ENCODE data around the gene ATAD3A. TPM values are rescaled to one million over a fixed set of nuclear protein-coding genes. Genes with fewer than 3 reads are reported as not detected.
"Not testable (repeated sequence)": the region's sequence is repeated elsewhere in the genome, so short reads cannot be mapped to it uniquely, and the experiment has no call there.

The ATAD3A gene
- total and polyA plus RNA-seq, 9 of the 15 experiments (the other 6 are each of a cell fraction or from before 2014, with no cell fraction given), result 0.10 to 173 (median 36.7) TPM

GRCh38 chr1:1484976-1485750 is 26.8 kb upstream of the ATAD3A start:
- intact Hi-C loops (cut with micrococcal nuclease); H4K20me1 ChIP-seq (replicated peaks; ENCODE audit: control insufficient read depth, insufficient read depth, low read length); H2AFZ ChIP-seq (ENCODE audit: low read depth, low read length); FAIRE-seq; BruUV-seq (replicated peaks); DNase-seq (ENCODE audit: extremely low read depth in 1 of 4, low spot score in 3 of 4); H3K79me2 ChIP-seq (ENCODE audit: control insufficient read depth, insufficient read depth, low read length); in situ Hi-C loops (cut with MboI); H3K4me2 ChIP-seq (ENCODE audit: insufficient read depth, low read length); H3K9ac ChIP-seq (ENCODE audit: insufficient read depth in 1 of 2, low read depth in 2 of 2, low read length in 2 of 2); H3K27me3 ChIP-seq (ENCODE audit: control insufficient read depth in 2 of 2, insufficient read depth in 2 of 2, low read length in 2 of 2); H3K9me3 ChIP-seq (replicated peaks; ENCODE audit: control insufficient read depth, insufficient read depth, low read depth, low read length); H3K4me3 ChIP-seq; H3K27ac ChIP-seq (ENCODE audit: extremely low read depth, low read depth, low read length); H3K4me1 ChIP-seq (replicated peaks in 1 of 2; ENCODE audit: control insufficient read depth in 2 of 2, insufficient read depth in 2 of 2, low read length in 2 of 2); CTCF ChIA-PET (ENCODE audit: low intra/inter-chr PET ratio); H3K9me1 ChIP-seq (ENCODE audit: control insufficient read depth, insufficient read depth, low read length): not testable (repeated sequence)
- TF ChIP-seq RBFOX2 (IDR thresholded peaks at IDR 0.05; ENCODE audit: low read depth, low read length) (peak; percentile 30; the same call in 1 of the 2 replicates), POLR2A (conservative IDR thresholded peaks at IDR 0.05) (0 out of 2 replicates have a peak, but pooled peaks have one; percentile 38), POLR2G (IDR thresholded peaks at IDR 0.05; ENCODE audit: low read depth, low read length) (peak; percentile 32; the same call in 1 of the 2 replicates)
- ATAC-seq, result peak; percentile 14; the same call in 2 of the 3 replicates
- peaks cover 80% of the 10 kb centered on the region for H3K36me3 ChIP-seq (ENCODE audit: control insufficient read depth, insufficient read depth, low read length)
- 97% methylated on average over 23 of the region's 46 CpGs for WGBS (ENCODE audit: insufficient coverage, low coverage, missing lambda C conversion rate)
- POLR2A ChIA-PET, result interaction anchor here (0.5 kb wide), 1 partner anchor 86 kb away, joined by 3 read pairs; no protein-coding TSS in a partner anchor

GRCh38 chr1:1485755-1486317 is 26.1 kb upstream of the ATAD3A start:
- H3K27ac ChIP-seq (ENCODE audit: extremely low read depth, low read depth, low read length); CTCF ChIA-PET (ENCODE audit: low intra/inter-chr PET ratio): not testable (repeated sequence)
- WGBS (ENCODE audit: insufficient coverage, low coverage, missing lambda C conversion rate), result 97% methylated on average over 17 of the region's 31 CpGs

More at GRCh38 chr1:1485755-1486317, 26.1 kb upstream of the ATAD3A start:
- H2AFZ ChIP-seq (ENCODE audit: low read depth, low read length); ATAC-seq; H3K4me1 ChIP-seq (replicated peaks in 1 of 2; ENCODE audit: control insufficient read depth in 2 of 2, insufficient read depth in 2 of 2, low read length in 2 of 2); H3K4me3 ChIP-seq; BruUV-seq (replicated peaks); H3K4me2 ChIP-seq (ENCODE audit: insufficient read depth, low read length); H4K20me1 ChIP-seq (replicated peaks; ENCODE audit: control insufficient read depth, insufficient read depth, low read length); in situ Hi-C loops (cut with MboI); H3K27me3 ChIP-seq (ENCODE audit: control insufficient read depth in 2 of 2, insufficient read depth in 2 of 2, low read length in 2 of 2); H3K9me1 ChIP-seq (ENCODE audit: control insufficient read depth, insufficient read depth, low read length); H3K79me2 ChIP-seq (ENCODE audit: control insufficient read depth, insufficient read depth, low read length); intact Hi-C loops (cut with micrococcal nuclease); FAIRE-seq; H3K9ac ChIP-seq (ENCODE audit: insufficient read depth in 1 of 2, low read depth in 2 of 2, low read length in 2 of 2); H3K9me3 ChIP-seq (replicated peaks; ENCODE audit: control insufficient read depth, insufficient read depth, low read depth, low read length): not testable (repeated sequence)
- POLR2A ChIA-PET, result interaction anchor here (0.5 kb wide), 1 partner anchor 85 kb away, joined by 3 read pairs; no protein-coding TSS in a partner anchor
- TF ChIP-seq POLR2G (IDR thresholded peaks at IDR 0.05; ENCODE audit: low read depth, low read length) (peak; percentile 60), POLR2A (conservative IDR thresholded peaks at IDR 0.05) (0 out of 2 replicates have a peak, but pooled peaks have one; percentile 27), RFX1 (IDR thresholded peaks at IDR 0.05) (peak; percentile 57; the same call in 1 of the 2 replicates)
- peak in 1 of 4 experiments; percentile 9 for DNase-seq (ENCODE audit: extremely low read depth in 1 of 4, low spot score in 3 of 4)
- peaks cover 81% of the 10 kb centered on the region for H3K36me3 ChIP-seq (ENCODE audit: control insufficient read depth, insufficient read depth, low read length)

All from K562 (cell line).